H1 (cell line): Measurements from ENCODE around the gene RPTOR. TPM values are rescaled to one million over a fixed set of nuclear protein-coding genes. Genes with fewer than 3 reads are reported as not detected.
A peak's percentile ranks its signal among the peaks of the same experiment; 100 is the strongest.

Experiments used
- CTCF ChIA-PET: fragments of 300-600 bp; sonication (Branson Sonifier 250); formaldehyde crosslinking; loops from one replicate; lab custom pipeline; 2021; ENCODE audit not compliant: partially characterized antibody; lab: Charles Lee
- POLR2A ChIA-PET: fragments of 300-600 bp; sonication (Branson Sonifier 250); formaldehyde crosslinking; loops from one replicate; lab custom pipeline; 2021; ENCODE audit warnings: inconsistent platforms; ENCODE audit not compliant: partially characterized antibody; lab: Charles Lee
- DNase-seq, 2 experiments: peaks; one replicate each; pipeline versions ENCODE4 v3.0.0 to v3.0.0-alpha.2; 2010 to 2022; ENCODE audit warnings: low spot score in 2 of 2, low read depth in 1 of 2, mixed read lengths in 1 of 2
- FAIRE-seq: peaks from 2 replicates; lab custom pipeline; 2011; peaks lifted over from hg19 to GRCh38; lab: Jason Lieb, UNC
- H2AFZ ChIP-seq: 2 replicates; pipeline ENCODE4 v1.8.1; 2012; ENCODE audit warnings: low read length, inconsistent platforms
- H2AK5ac ChIP-seq: 2 replicates; pipeline ENCODE4 v1.6.1; 2013; ENCODE audit warnings: low read depth, low read length
- H2BK120ac ChIP-seq: replicated peaks from 2 replicates; pipeline ENCODE3; 2013; ENCODE audit warnings: low read depth, low read length, inconsistent platforms
- H2BK12ac ChIP-seq: 2 replicates; pipeline ENCODE4 v1.6.1; 2013; ENCODE audit warnings: low read depth, low read length
- H2BK15ac ChIP-seq: 2 replicates; pipeline ENCODE4 v1.6.1; 2013; ENCODE audit warnings: low read length
- H2BK20ac ChIP-seq: 2 replicates; pipeline ENCODE4 v1.6.1; 2013; ENCODE audit warnings: low read length
- H2BK5ac ChIP-seq: 2 replicates; pipeline ENCODE4 v1.6.1; 2013; ENCODE audit warnings: low read depth, low read length
- H3K14ac ChIP-seq: 2 replicates; pipeline ENCODE4 v1.6.1; 2013; ENCODE audit warnings: inconsistent platforms; ENCODE audit not compliant: insufficient read length
- H3K18ac ChIP-seq: 2 replicates; pipeline ENCODE4 v1.6.1; 2013; ENCODE audit warnings: low read length; ENCODE audit errors: extremely low read depth
- H3K23ac ChIP-seq: 2 replicates; pipeline ENCODE4 v1.6.1; 2013; ENCODE audit warnings: inconsistent platforms; ENCODE audit not compliant: insufficient read length
- H3K23me2 ChIP-seq: 2 replicates; pipeline ENCODE4 v1.6.1; 2013; ENCODE audit warnings: low read depth, low read length
- H3K27ac ChIP-seq: 2 replicates; pipeline ENCODE4 v1.6.1; 2011; ENCODE audit warnings: low read depth, low read length, inconsistent platforms
- H3K27me3 ChIP-seq, 4 experiments: replicated peaks in 1 of 4; 1 replicate in 1 of 4; 2 replicates in 3 of 4; pipeline versions ENCODE4 v1.6.1 to v1.8.1; 2011 to 2013; ENCODE audit warnings: low read length in 3 of 4, mild to moderate bottlenecking in 3 of 4, inconsistent platforms in 2 of 4, mixed read lengths in 2 of 4, moderate library complexity in 1 of 4; ENCODE audit not compliant: control insufficient read depth in 3 of 4, insufficient read depth in 3 of 4; ENCODE audit errors: extremely low read depth in 1 of 4
- H3K36me3 ChIP-seq, 4 experiments: 2 replicates each; pipeline versions ENCODE4 v1.6.1 to v1.8.1; 2011 to 2013; ENCODE audit warnings: mild to moderate bottlenecking in 4 of 4, low read length in 3 of 4, moderate library complexity in 2 of 4, control low read depth in 1 of 4, inconsistent platforms in 1 of 4; ENCODE audit not compliant: insufficient read depth in 4 of 4, control insufficient read depth in 2 of 4
- H3K4ac ChIP-seq: replicated peaks from 2 replicates; pipeline ENCODE3; 2013; ENCODE audit warnings: low read length, low read depth, mixed read lengths, inconsistent platforms; ENCODE audit not compliant: insufficient read length
- H3K4me1 ChIP-seq, 4 experiments: replicated peaks in 1 of 4; 1 replicate in 1 of 4; 2 replicates in 3 of 4; pipeline versions ENCODE4 v1.6.1 to v1.8.1; 2011 to 2013; ENCODE audit warnings: low read length in 3 of 4, inconsistent platforms in 2 of 4, mixed read lengths in 1 of 4; ENCODE audit not compliant: insufficient read depth in 4 of 4, control insufficient read depth in 3 of 4
- H3K4me2 ChIP-seq, 2 experiments: 2 replicates each; pipeline versions ENCODE4 v1.6.1 to v1.8.1; 2011 to 2013; ENCODE audit warnings: low read depth in 2 of 2, low read length in 2 of 2, control low read depth in 1 of 2, inconsistent platforms in 1 of 2, mild to moderate bottlenecking in 1 of 2; ENCODE audit not compliant: insufficient read depth in 1 of 2
- H3K4me3 ChIP-seq, 4 experiments: fragments of 200-600, 300-600 bp in 1 of 4; sonication (generic), shearing (Covaris generic), sonication (Bioruptor Twin) in 1 of 4; 2 replicates each; pipeline versions ENCODE4 v1.5.1 to v1.8.1; 2011 to 2016; ENCODE audit warnings: low read length in 4 of 4, low read depth in 3 of 4, control low read depth in 2 of 4, inconsistent platforms in 2 of 4, mild to moderate bottlenecking in 2 of 4, mixed read lengths in 1 of 4, moderate library complexity in 1 of 4; ENCODE audit not compliant: insufficient read depth in 2 of 4; ENCODE audit errors: extremely low read depth in 1 of 4
- H3K56ac ChIP-seq: replicated peaks from 2 replicates; pipeline ENCODE3; 2013; ENCODE audit warnings: low read depth, mild to moderate bottlenecking, mixed read lengths, low read length, inconsistent platforms; ENCODE audit not compliant: insufficient read length
- H3K79me1 ChIP-seq: 2 replicates; pipeline ENCODE4 v1.6.1; 2013; ENCODE audit warnings: low read depth, low read length, control low read depth
- H3K79me2 ChIP-seq, 2 experiments: 2 replicates each; pipeline versions ENCODE4 v1.6.1 to v1.8.1; 2012 to 2013; ENCODE audit warnings: low read length in 2 of 2, mild to moderate bottlenecking in 2 of 2, inconsistent platforms in 1 of 2; ENCODE audit not compliant: insufficient read depth in 2 of 2, control insufficient read depth in 1 of 2
- H3K9ac ChIP-seq, 4 experiments: replicated peaks in 1 of 4; 1 replicate in 1 of 4; 2 replicates in 3 of 4; pipeline versions ENCODE4 v1.6.1 to v1.8.1; 2011 to 2013; ENCODE audit warnings: low read depth in 3 of 4, low read length in 3 of 4, control low read depth in 2 of 4, mild to moderate bottlenecking in 2 of 4, moderate library complexity in 2 of 4, inconsistent platforms in 1 of 4; ENCODE audit errors: extremely low read depth in 1 of 4
- H3K9me3 ChIP-seq, 2 experiments: 2 replicates each; pipeline versions ENCODE4 v1.6.1 to v1.8.1; 2012 to 2013; ENCODE audit warnings: mild to moderate bottlenecking in 2 of 2, moderate library complexity in 2 of 2, control low read depth in 1 of 2, inconsistent platforms in 1 of 2, low read depth in 1 of 2, low read length in 1 of 2, mixed read lengths in 1 of 2; ENCODE audit not compliant: insufficient read depth in 2 of 2
- H4K20me1 ChIP-seq, 2 experiments: replicated peaks in 1 of 2; 2 replicates each; pipeline versions ENCODE3 to v1.8.1; 2011 to 2013; ENCODE audit warnings: inconsistent platforms in 2 of 2, low read length in 2 of 2, mild to moderate bottlenecking in 1 of 2; ENCODE audit not compliant: insufficient read depth in 2 of 2, control insufficient read depth in 1 of 2
- H4K5ac ChIP-seq: 2 replicates; pipeline ENCODE4 v1.6.1; 2013; ENCODE audit warnings: low read length, low read depth, mixed read lengths, inconsistent platforms; ENCODE audit not compliant: insufficient read length
- H4K8ac ChIP-seq: 2 replicates; pipeline ENCODE4 v1.8.0; 2013; ENCODE audit warnings: mild to moderate bottlenecking, moderate library complexity, low read length, inconsistent platforms; ENCODE audit not compliant: insufficient read depth; ENCODE audit errors: extremely low read depth
- H4K91ac ChIP-seq: replicated peaks from 2 replicates; pipeline ENCODE3; 2013; ENCODE audit warnings: low read length, mixed read lengths, inconsistent platforms; ENCODE audit not compliant: insufficient read length
- JUN ChIP-seq: IDR thresholded peaks from 2 replicates; pipeline ENCODE4 v1.6.1; 2011; ENCODE audit warnings: low read depth, mild to moderate bottlenecking, improper control_type of control experiment, low read length
- TBP ChIP-seq: IDR thresholded peaks from 2 replicates; pipeline ENCODE4 v1.6.1; 2011; ENCODE audit warnings: low read depth, low read length, improper control_type of control experiment
- WGBS, 2 experiments: shearing (Covaris generic) in 1 of 2; methylation state at CpG; one replicate each; pipeline versions ENCODE4 v1.1.6 to v1.1.7; 2013 to 2015; ENCODE audit warnings: low lambda C conversion rate in 2 of 2, mixed read lengths in 2 of 2, inconsistent platforms in 1 of 2, low coverage in 1 of 2, missing lambda C conversion rate in 1 of 2; ENCODE audit not compliant: insufficient replicate concordance in 2 of 2, insufficient coverage in 1 of 2, insufficient read length in 1 of 2; ENCODE audit errors: extremely low coverage in 1 of 2, missing lambda C conversion rate in 1 of 2; 5-methylcytosine and 5-hydroxymethylcytosine counted together
- polyA plus RNA-seq, 7 experiments: library from polyadenylated mRNA; depleted of rRNA in 3 of 7; stranded (reverse) in 5 of 7; unstranded in 2 of 7; fragments of >200 nt in 5 of 7; fragments of 200-250 nt in 2 of 7; gene quantifications; 1 replicate in 5 of 7; 2 replicates in 1 of 7; 4 replicates in 1 of 7; pipeline versions ENCODE4 v1.2.1 to v1.2.3, GENCODE V29; 2011 to 2013; ENCODE audit warnings: missing spikeins in 2 of 7, mixed read lengths in 2 of 7
- total RNA-seq: library from RNA; stranded (reverse); fragmentation: NEBNext Ultra II Directional; extraction: Animal tissue kit (Norgen Biotek cat#: 25700); gene quantifications from 2 replicates; pipeline ENCODE4 v1.2.1, GENCODE V29; 2021

RPTOR gene
- total and polyA plus RNA-seq, 2 of the 8 experiments (the other 6 are each of a cell fraction or from before 2014, with no cell fraction given), result 6.9 to 28.7 TPM

DNA sequence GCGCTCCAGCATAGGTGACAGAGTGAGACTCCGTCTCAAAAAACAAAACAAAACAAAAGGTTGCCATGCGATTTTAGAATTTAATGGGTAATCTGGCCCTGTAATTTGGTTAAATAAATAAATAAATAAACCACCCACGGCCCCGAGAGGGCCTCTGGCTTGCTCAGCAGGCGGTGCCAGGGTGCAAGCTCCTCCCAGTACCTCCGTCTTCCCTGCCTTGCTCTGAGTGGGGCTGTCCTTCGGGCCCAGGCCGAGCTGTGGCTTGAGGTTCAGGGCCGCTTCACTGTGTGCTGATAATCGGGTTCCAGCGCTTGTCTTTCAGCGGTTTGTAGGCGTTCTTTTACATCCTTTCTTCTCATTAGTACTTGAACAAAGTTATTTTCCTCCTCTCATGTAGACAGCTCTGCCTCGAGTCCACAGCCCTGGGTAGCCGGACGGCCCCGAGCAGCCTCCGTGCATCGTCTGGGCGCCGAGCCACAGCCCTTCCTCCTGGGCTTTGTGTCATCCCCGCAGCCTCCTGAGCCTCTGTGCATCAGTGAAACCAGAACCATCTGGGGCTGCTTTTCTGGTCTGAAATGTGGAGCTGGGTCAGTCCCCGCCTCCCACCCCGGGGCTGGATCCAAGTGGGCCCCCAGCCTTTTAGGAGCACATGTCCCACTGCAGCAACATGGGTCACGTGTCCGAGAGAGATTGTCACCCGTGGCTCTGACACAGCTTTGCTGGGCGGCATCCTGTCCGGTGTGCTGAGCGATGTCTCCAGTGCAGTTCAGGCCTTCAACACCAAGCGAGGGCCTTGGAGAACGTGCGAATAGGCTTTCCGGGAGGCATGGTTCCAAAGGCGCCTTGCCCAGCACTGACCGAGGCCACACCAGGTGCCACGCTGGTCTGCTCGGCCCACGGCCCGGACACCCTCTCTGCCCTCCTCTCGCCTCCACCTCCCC, 289.6 kb downstream of the RPTOR start:
- Histone ChIP-seq H2BK120ac (no peak overlapping the region), H2BK20ac (0 out of 2 replicates have a peak overlapping the region, but pooled peaks have one; percentile 13), H4K91ac (no peak overlapping the region), H3K14ac (no peak overlapping the region), H3K4me1 (peaks cover 4 to 21% (median 9%) of the 10 kb centered on the region in 4 experiments; a peak in 6 of 7 replicates), H3K36me3 (no peaks in the 10 kb centered on the region), H3K4me2 (peak overlapping the region in 1 of 2 experiments; percentile 49; a peak in 1 of 4 replicates), H3K56ac (no peak overlapping the region), H4K5ac (no peak overlapping the region), H3K27me3 (no peaks in the 10 kb centered on the region), H3K9ac (no peak overlapping the region; a peak in 1 of 7 replicates), H3K4ac (no peak overlapping the region), H2BK5ac (no peak overlapping the region), H3K18ac (no peak overlapping the region), H2AK5ac (no peak overlapping the region), H3K79me2 (no peaks in the 10 kb centered on the region), H2AFZ (no peak overlapping the region), H3K27ac (no peak overlapping the region), H4K20me1 (no peaks in the 10 kb centered on the region), H3K79me1 (no peaks in the 10 kb centered on the region), H3K23ac (no peak overlapping the region), H3K4me3 (no peak overlapping the region), H2BK15ac (peak overlapping the region; percentile 83; the same call in 1 of the 2 replicates), H3K9me3 (no peaks in the 10 kb centered on the region), H4K8ac (no peak overlapping the region), H3K23me2 (no peaks in the 10 kb centered on the region), H2BK12ac (peak overlapping the region; percentile 82; the same call in 1 of the 2 replicates)
- no peak for FAIRE-seq
- TF ChIP-seq TBP, result no peak
- TF ChIP-seq JUN, result no peak
- WGBS, 2 experiments, result 94% methylated on average over 42 of the region's 42 CpGs; no CpG with 5 or more reads in 1 of the 2 experiments
- ChIA-PET POLR2A (interaction anchor here (1.2 to 1.5 kb wide), 2 partner anchors 18 to 26 kb away, joined by 4 to 6 read pairs; no protein-coding TSS in a partner anchor), CTCF (interaction anchor here (0.7 to 2.3 kb wide), 7 partner anchors 9 to 826 kb away, joined by 3 to 8 read pairs (median 4); no protein-coding TSS in a partner anchor)
- no peak for DNase-seq
